Suppressor macrophage (primary cell): ENCODE results near the gene PLCB1.
A peak's percentile ranks its signal among the peaks of the same experiment; 100 is the strongest.

Experiments
- DNase-seq, 4 experiments: peaks; one replicate each; pipeline ENCODE4 v3.0.0-alpha.2; 2020 to 2022

PLCB1 gene

DNA sequence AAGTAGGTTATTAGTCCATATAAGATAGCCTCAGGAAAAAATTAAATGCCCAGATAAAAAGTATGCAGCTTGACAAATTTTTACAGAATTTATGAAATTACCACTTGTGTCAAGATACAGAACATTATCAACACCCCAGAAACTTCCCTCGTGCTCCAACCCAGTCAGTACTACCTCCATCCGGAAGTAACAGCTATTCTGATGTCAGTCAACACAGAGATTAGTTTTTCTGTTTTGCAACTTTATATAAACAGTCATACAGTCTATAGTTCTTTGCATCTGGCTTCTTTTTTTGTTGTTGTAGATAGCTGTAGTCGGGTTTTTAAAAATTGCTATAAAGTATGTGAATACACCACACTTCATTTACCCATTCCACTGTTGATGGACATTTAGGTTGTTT is 721.1 kb downstream of the PLCB1 start:
- peak in 1 of 4 experiments; percentile 9 for DNase-seq

- DNase-seq: peak; percentile 66 to 84 (median 74)
Observed at GRCh38 chr20:8853805-8854338, 721.8 kb downstream of the PLCB1 start.

DNA sequence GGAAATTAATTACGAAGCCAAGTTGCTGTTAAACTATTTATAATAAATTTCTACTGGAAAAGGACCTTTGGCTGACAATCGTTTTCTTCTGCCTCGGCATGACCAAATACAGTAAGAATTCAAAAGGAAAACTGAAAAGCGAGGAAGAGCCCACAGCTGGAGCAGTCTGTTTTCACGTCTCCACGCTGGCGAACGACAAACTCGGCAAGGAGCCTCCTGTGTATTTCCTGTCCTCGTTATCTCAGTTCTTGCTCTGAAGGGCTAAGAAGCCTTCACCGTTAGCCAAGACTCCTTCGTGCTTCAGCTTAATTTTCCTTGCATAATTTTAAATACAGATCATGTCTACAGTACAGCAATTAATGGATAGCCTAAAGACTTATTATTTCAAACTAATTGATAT is 722.5 kb downstream of the PLCB1 start:
- DNase-seq: no peak

GRCh38 chr20:8855315-8855714 is 723.2 kb downstream of the PLCB1 start:
- DNase-seq: no peak

DNA sequence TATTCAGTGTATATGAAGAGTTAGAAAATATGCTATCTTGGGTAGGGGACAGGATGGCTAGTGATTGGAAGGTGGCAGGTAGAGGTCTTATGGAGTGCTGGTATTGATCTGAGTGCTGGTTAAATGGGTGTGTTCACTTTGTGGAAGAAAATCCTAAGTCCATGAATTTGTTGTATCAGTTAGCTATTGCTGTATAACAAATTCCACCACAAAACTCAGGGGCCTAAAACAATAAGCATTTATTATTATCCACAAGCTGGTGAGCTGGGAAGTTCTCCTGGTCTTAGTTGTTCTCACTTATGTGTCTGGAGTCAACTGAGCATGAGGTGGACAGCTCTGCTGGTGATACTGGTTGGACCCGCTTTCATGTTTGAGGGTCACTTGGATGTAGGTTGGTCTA is 724.6 kb downstream of the PLCB1 start:
- DNase-seq: no peak

DNA sequence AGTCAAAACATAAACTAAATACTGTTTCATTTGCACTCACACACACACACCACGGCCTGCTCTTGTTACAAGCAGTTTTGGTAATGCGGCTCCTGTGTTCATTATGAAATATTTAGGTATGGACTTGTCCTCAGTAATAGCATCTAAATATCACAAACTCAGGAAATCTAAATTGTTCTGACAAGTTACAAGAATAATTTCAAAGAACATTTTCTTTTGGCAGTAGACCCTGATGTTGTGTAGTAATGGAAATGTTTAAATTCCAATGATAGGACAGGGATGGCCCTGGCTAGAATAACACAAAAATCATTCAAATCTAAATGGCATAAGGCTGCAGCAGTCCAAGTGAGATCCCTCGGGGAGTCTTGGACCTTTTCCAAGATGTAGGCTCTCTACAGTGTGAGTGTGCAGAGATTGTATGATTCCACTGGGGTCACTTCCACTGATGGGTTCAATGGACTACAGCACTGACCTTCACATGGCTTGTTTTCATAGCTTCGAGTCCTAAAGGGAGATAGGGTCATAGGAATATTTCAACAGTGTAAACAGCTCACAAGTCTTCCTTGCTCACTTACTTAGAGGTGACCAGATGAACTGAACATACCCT is 726.2 kb downstream of the PLCB1 start:
- DNase-seq: no peak

- DNase-seq: no peak
Observed at GRCh38 chr20:8860011-8860495, 728.0 kb downstream of the PLCB1 start.

DNA sequence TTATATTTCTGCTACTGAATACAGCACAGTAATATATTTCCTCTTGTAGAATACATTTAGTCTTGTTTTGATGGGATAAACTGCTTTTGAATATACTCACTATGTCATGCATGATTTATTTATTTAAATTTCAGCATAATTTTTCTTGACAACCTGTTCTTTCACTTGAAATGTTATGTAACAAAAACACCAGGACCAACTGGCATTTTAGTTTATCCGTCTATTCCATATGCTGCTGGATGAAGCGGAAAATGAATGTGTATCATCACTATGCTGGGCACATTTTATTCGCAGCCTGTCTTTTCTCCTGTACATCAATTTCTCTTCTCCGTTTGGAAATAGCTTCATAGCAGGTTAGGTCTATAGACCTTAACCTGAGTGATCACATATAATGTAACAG is 730.0 kb downstream of the PLCB1 start:
- no peak for DNase-seq

GRCh38 chr20:8865636-8866035 is 733.6 kb downstream of the PLCB1 start:
- no peak for DNase-seq

DNA sequence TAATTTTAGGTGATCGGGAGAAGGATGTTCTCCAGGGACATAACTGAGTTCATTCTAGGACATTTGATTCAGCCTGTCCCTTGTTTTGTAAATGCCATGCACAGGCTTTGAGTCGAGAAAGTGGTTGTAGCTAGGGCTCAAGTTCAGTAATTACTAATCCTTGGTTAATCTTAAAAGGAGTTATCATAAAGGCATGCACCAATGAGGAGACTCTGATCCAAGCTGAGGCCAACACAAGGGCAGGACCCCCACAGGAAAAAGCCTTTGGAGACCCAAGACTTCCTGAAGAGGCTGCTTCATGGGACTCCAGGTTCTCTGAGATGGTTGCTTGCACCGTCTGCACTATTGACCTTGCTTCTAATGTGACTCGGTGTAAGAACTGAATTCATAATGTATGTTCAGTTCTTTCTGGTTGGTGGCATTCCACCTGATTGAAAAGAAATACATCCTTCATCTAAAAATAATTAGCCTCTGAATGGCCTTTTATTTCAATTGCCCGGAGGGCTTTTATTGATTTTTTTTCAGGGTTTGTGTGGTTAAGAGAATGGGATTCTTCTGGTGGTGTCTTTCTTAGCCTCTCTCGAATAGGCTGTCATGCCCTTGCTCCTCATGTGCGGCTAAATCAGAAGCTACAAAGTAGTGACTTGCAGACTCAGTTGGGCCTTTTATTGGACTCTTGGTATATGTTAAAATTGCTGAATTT is 735.1 kb downstream of the PLCB1 start:
- no peak for DNase-seq

GRCh38 chr20:8870652-8871051 is 738.6 kb downstream of the PLCB1 start:
- no peak for DNase-seq

- DNase-seq: no peak
Observed at GRCh38 chr20:8874437-8874836, 742.4 kb downstream of the PLCB1 start.

- DNase-seq: no peak
Observed at GRCh38 chr20:8875586-8875985, 743.5 kb downstream of the PLCB1 start.

GRCh38 chr20:8876366-8876765 is 744.3 kb downstream of the PLCB1 start:
- DNase-seq: no peak

DNA sequence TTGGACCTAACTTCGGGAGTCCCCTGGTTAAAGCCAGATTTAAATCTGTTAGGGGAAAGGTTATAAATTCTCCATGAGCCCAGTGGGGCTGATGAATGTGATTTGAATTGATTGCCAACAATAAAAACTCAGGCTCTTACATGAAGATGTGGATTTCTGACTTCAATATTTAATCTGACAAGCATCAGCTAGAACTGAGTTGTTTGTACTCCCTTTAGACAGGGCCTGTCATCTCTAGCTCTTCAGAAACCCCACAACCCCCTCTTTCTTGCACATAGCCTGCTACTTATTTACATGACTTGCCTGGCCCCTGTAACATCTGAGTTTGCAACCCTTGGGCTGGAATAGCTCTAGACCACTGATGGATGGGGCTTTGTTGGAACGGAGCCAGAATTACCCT is 745.2 kb downstream of the PLCB1 start:
- no peak for DNase-seq

GRCh38 chr20:8879669-8880068 is 747.6 kb downstream of the PLCB1 start:
- DNase-seq: no peak

GRCh38 chr20:8880085-8880853 is 748.2 kb downstream of the PLCB1 start:
- DNase-seq: no peak

DNA sequence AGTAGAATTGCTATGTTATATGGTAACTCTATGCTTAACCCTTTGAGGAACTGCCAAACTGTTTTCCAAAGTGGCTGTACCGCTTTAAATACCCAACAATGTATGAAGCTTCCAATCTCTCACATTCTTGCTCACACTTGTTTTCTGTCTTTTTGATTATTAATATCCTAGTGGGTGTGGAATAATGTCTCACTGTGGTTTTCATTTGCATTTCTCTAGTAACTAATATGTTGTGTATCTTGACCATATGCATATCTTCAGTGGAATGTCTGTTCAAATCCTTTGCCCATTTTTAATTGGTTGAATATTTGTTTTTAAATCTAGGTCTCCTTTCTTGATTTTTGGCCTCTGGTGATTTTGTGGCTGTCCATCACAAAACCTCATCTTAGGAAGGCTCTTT is 759.0 kb downstream of the PLCB1 start:
- no peak for DNase-seq

- no peak for DNase-seq
Observed at GRCh38 chr20:8895472-8895871, 763.4 kb downstream of the PLCB1 start.

DNA sequence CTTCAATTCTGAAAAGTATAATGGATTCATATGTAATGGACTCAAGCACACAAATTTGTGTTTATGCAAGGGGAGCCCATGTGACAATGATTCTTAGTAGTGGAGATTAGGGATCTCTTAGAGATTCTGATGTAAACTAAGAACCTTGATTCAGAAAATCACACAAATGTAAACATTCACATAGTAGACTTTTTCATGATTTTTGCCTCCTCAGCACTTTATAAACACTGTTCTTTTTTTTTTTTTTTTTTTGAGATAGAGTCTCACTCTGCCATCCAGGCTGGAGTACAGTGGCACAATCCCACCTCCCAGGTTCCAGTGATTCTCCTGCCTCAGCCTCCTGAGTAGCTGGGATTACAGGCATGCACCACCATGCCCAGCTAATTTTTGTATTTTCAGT is 766.8 kb downstream of the PLCB1 start:
- DNase-seq: no peak

- DNase-seq: no peak
Observed at GRCh38 chr20:8901237-8902025, 769.4 kb downstream of the PLCB1 start.
